ENCODE results near the gene GCGR. TPM values are rescaled to one million over a fixed set of nuclear protein-coding genes. Genes with fewer than 3 reads are reported as not detected.

GCGR gene
- total and polyA plus RNA-seq, 2 of the 13 experiments (the other 11 are each of a cell fraction or from before 2014, with no cell fraction given) = 0.04 to 0.13 TPM

GRCh38 chr17:81840826-81841778, 37.2 kb downstream of the GCGR start (continued):
- TF ChIP-seq REST (IDR thresholded peaks at IDR 0.05; ENCODE audit: borderline replicate concordance in 1 of 2, low read depth in 1 of 2, low read length in 2 of 2) (no peak), ETV6 (CRISPR knock-in tag; conservative IDR thresholded peaks at IDR 0.05) (no peak), HMG20B (CRISPR knock-in tag; conservative IDR thresholded peaks at IDR 0.05) (no peak), HOMEZ (CRISPR knock-in tag; IDR thresholded peaks at IDR 0.05; ENCODE audit: low read depth) (no peak), ZNF274 (CRISPR knock-in tag; IDR thresholded peaks at IDR 0.05) (peak; percentile 48; the same call in 1 of the 2 replicates), ZNF367 (CRISPR knock-in tag; IDR thresholded peaks at IDR 0.05; ENCODE audit: borderline replicate concordance) (no peak), CCDC6 (CRISPR knock-in tag; IDR thresholded peaks at IDR 0.05) (no peak), ZSCAN20 (CRISPR knock-in tag; IDR thresholded peaks at IDR 0.05; ENCODE audit: borderline replicate concordance) (no peak), FOXM1 (CRISPR knock-in tag; IDR thresholded peaks at IDR 0.05) (no peak), CBFB (CRISPR knock-in tag; IDR thresholded peaks at IDR 0.05) (no peak), NFKBIZ (CRISPR knock-in tag; IDR thresholded peaks at IDR 0.05) (no peak), FOXP1 (IDR thresholded peaks at IDR 0.05) (no peak), FOXP1 (CRISPR knock-in tag; IDR thresholded peaks at IDR 0.05) (no peak), ZNF775 (CRISPR knock-in tag; IDR thresholded peaks at IDR 0.05; ENCODE audit: borderline replicate concordance) (no peak), SP5 (CRISPR knock-in tag; IDR thresholded peaks at IDR 0.05; ENCODE audit: borderline replicate concordance, low read depth) (no peak), RFXANK (CRISPR knock-in tag; IDR thresholded peaks at IDR 0.05) (no peak), ZC3H13 (CRISPR knock-in tag; IDR thresholded peaks at IDR 0.05) (peak; percentile 14; the same call in 1 of the 2 replicates), ZNF350 (CRISPR knock-in tag; IDR thresholded peaks at IDR 0.05; ENCODE audit: borderline replicate concordance, low read depth) (peak; percentile 45; the same call in 1 of the 2 replicates), ZFX (CRISPR knock-in tag; IDR thresholded peaks at IDR 0.05; ENCODE audit: low read depth) (peak; percentile 37; the same call in 1 of the 2 replicates), RELA (CRISPR knock-in tag; IDR thresholded peaks at IDR 0.05) (no peak)
- TF ChIP-seq, protein P1, sequence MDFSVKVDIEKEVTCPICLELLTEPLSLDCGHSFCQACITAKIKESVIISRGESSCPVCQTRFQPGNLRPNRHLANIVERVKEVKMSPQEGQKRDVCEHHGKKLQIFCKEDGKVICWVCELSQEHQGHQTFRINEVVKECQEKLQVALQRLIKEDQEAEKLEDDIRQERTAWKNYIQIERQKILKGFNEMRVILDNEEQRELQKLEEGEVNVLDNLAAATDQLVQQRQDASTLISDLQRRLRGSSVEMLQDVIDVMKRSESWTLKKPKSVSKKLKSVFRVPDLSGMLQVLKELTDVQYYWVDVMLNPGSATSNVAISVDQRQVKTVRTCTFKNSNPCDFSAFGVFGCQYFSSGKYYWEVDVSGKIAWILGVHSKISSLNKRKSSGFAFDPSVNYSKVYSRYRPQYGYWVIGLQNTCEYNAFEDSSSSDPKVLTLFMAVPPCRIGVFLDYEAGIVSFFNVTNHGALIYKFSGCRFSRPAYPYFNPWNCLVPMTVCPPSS (IDR thresholded peaks at IDR 0.05) = no peak

Measured in HepG2 (cell line).